ENCODE results near the gene SLC6A12. TPM values are rescaled to one million over a fixed set of nuclear protein-coding genes. Genes with fewer than 3 reads are reported as not detected.
"Not testable (repeated sequence)": the region's sequence is repeated elsewhere in the genome, so short reads cannot be mapped to it uniquely, and the experiment has no call there.

SLC6A12 gene
- total RNA-seq, 4 donors from 2014 or later, result 0.21 to 0.60 (median 0.39) TPM; not detected in 1

- 84 to 87% methylated on average over 18 to 19 of the region's 19 CpGs for WGBS, 2 donors
- peaks cover 0 to 10% of the 10 kb centered on the region in 2 donors for H3K27me3 ChIP-seq
- no peak for DNase-seq (ENCODE audit: low spot score in 2 of 2)
- no peaks in the 10 kb centered on the region for H3K36me3 ChIP-seq
- no peak overlapping the region for H3K27ac ChIP-seq
- no peak for TF ChIP-seq EP300 (IDR thresholded peaks at IDR 0.05)
- H3K4me3 ChIP-seq, result no peak overlapping the region
- H3K4me1 ChIP-seq, result peaks cover 0 to 5% (median 0%) of the 10 kb centered on the region in 4 donors
- H3K9me3 ChIP-seq, result no peaks in the 10 kb centered on the region
Measured at GRCh38 chr12:220946-221550, 7.1 kb upstream of the SLC6A12 start.

- no peak overlapping the region for H3K4me3 ChIP-seq
- no peak for DNase-seq (ENCODE audit: low spot score in 2 of 2)
- peaks cover 0 to 5% (median 0%) of the 10 kb centered on the region in 4 donors for H3K4me1 ChIP-seq
- no peaks in the 10 kb centered on the region for H3K9me3 ChIP-seq
- TF ChIP-seq EP300 (IDR thresholded peaks at IDR 0.05), result no peak
- TF ChIP-seq POLR2A (IDR thresholded peaks at IDR 0.05), result no peak
- TF ChIP-seq CTCF (IDR thresholded peaks at IDR 0.05), result no peak
- H3K36me3 ChIP-seq, result no peaks in the 10 kb centered on the region
- 48 to 51% methylated on average over 6 of the region's 6 CpGs for WGBS, 2 donors
- peaks cover 0 to 10% of the 10 kb centered on the region in 2 donors for H3K27me3 ChIP-seq
- no peak overlapping the region for H3K27ac ChIP-seq
Measured at GRCh38 chr12:220491-220890, 6.5 kb upstream of the SLC6A12 start.

- H3K36me3 ChIP-seq, result no peaks in the 10 kb centered on the region
- H3K4me3 ChIP-seq, result no peak overlapping the region
- H3K9me3 ChIP-seq, result no peaks in the 10 kb centered on the region
- H3K4me1 ChIP-seq, result peaks cover 0 to 5% (median 0%) of the 10 kb centered on the region in 4 donors
- 32 to 33% methylated on average over 12 to 17 of the region's 17 CpGs for WGBS, 2 donors
- H3K27ac ChIP-seq, result no peak overlapping the region
- TF ChIP-seq CTCF (IDR thresholded peaks at IDR 0.05) (peak; percentile 30 to 75 (median 41)), POLR2A (IDR thresholded peaks at IDR 0.05) (no peak), EP300 (IDR thresholded peaks at IDR 0.05) (no peak)
- DNase-seq (ENCODE audit: low spot score in 2 of 2), result peak; percentile 29 to 55
- peaks cover 0 to 10% of the 10 kb centered on the region in 2 donors for H3K27me3 ChIP-seq
Measured at GRCh38 chr12:219891-220352, 6.0 kb upstream of the SLC6A12 start.

- Histone ChIP-seq H3K4me1 (peaks cover 0 to 5% (median 0%) of the 10 kb centered on the region in 4 donors), H3K27me3 (peaks cover 0 to 14% of the 10 kb centered on the region in 2 donors), H3K36me3 (no peaks in the 10 kb centered on the region), H3K4me3 (no peak overlapping the region), H3K27ac (no peak overlapping the region), H3K9me3 (no peaks in the 10 kb centered on the region)
- 78 to 84% methylated on average over 30 of the region's 30 CpGs for WGBS, 2 donors
- TF ChIP-seq POLR2A (IDR thresholded peaks at IDR 0.05) (no peak), CTCF (IDR thresholded peaks at IDR 0.05) (no peak), EP300 (IDR thresholded peaks at IDR 0.05) (no peak)
- no peak for DNase-seq (ENCODE audit: low spot score in 2 of 2)
Measured at GRCh38 chr12:218728-219590, 5.0 kb upstream of the SLC6A12 start.

- 81 to 91% methylated on average over 4 to 5 of the region's 5 CpGs for WGBS, 2 donors
- Histone ChIP-seq H3K36me3 (no peaks in the 10 kb centered on the region), H3K9me3 (no peaks in the 10 kb centered on the region), H3K4me3 (no peak overlapping the region), H3K27ac (no peak overlapping the region), H3K4me1 (peaks cover 0 to 12% (median 0%) of the 10 kb centered on the region in 4 donors), H3K27me3 (peaks cover 0 to 21% of the 10 kb centered on the region in 2 donors)
- TF ChIP-seq EP300 (IDR thresholded peaks at IDR 0.05) (no peak), POLR2A (IDR thresholded peaks at IDR 0.05) (no peak), CTCF (IDR thresholded peaks at IDR 0.05) (no peak)
- DNase-seq (ENCODE audit: low spot score in 2 of 2), result no peak
Measured at GRCh38 chr12:218221-218620, 4.3 kb upstream of the SLC6A12 start.

GRCh38 chr12:217029-217428, 3.1 kb upstream of the SLC6A12 start:
- Histone ChIP-seq H3K27me3 (peaks cover 0 to 27% of the 10 kb centered on the region in 2 donors), H3K4me1 (peaks cover 0 to 19% (median 0%) of the 10 kb centered on the region in 4 donors)
- H3K27ac ChIP-seq; H3K36me3 ChIP-seq; H3K9me3 ChIP-seq; H3K4me3 ChIP-seq; DNase-seq (ENCODE audit: low spot score in 2 of 2): not testable (repeated sequence)
- 72% methylated on average over 6 of the region's 6 CpGs for WGBS, 2 donors
